HepG2 (cell line): ENCODE results near the gene JOSD1. TPM values are rescaled to one million over a fixed set of nuclear protein-coding genes. Genes with fewer than 3 reads are reported as not detected.

Experiments
- CTCF ChIP-seq: sonication (generic); formaldehyde crosslinking; IDR thresholded peaks from 2 replicates; pipeline ENCODE4 v1.5.0; 2020; ENCODE audit warnings: mild to moderate bottlenecking, missing genetic modification reagents, moderate library complexity
- E2F5 ChIP-seq: sonication (generic); formaldehyde crosslinking; conservative IDR thresholded peaks from 2 replicates; pipeline ENCODE4 v1.4.0; 2020; ENCODE audit warnings: missing genetic modification reagents
- HMGXB3 ChIP-seq: sonication (generic); formaldehyde crosslinking; IDR thresholded peaks from 2 replicates; pipeline ENCODE4 v1.4.0; 2020; ENCODE audit warnings: missing genetic modification reagents, borderline replicate concordance
- MED13 ChIP-seq: sonication (generic); formaldehyde crosslinking; IDR thresholded peaks from 2 replicates; pipeline ENCODE4 v1.5.0; 2020; ENCODE audit warnings: missing genetic modification reagents
- NCOA1 ChIP-seq: sonication (generic); formaldehyde crosslinking; IDR thresholded peaks from 2 replicates; pipeline ENCODE4 v1.9.0; 2021; ENCODE audit warnings: missing genetic modification reagents
- NCOR1 ChIP-seq: fragments of 200-600 bp; sonication (generic); IDR thresholded peaks from 2 replicates; pipeline ENCODE4 v1.7.0; 2017; ENCODE audit warnings: antibody characterized with exemption, low read length, borderline replicate concordance
- PCBP2 ChIP-seq: fragments of 200-400 bp; formaldehyde crosslinking; optimal IDR thresholded peaks from 2 replicates; pipeline ENCODE3; 2018; ENCODE audit warnings: low read length, low read depth; ENCODE audit not compliant: poor library complexity, severe bottlenecking
- SAFB2 ChIP-seq: sonication (generic); formaldehyde crosslinking; IDR thresholded peaks from 2 replicates; pipeline ENCODE4 v1.5.1; 2020; ENCODE audit warnings: missing genetic modification reagents, low read depth, mild to moderate bottlenecking, borderline replicate concordance
- SIN3A ChIP-seq: IDR thresholded peaks from 2 replicates; pipeline ENCODE4 v1.6.1; 2011; ENCODE audit warnings: low read depth, mild to moderate bottlenecking, control low read depth, low read length, borderline replicate concordance
- SMARCE1 ChIP-seq: fragments of 450-650 bp; IDR thresholded peaks from 2 replicates; pipeline ENCODE4 v1.6.1; 2017; ENCODE audit warnings: borderline replicate concordance
- SOX13 ChIP-seq, 3 experiments: fragments of 450-650 bp in 1 of 3; sonication (generic) in 1 of 3; formaldehyde crosslinking in 1 of 3; IDR thresholded peaks in 2 of 3; conservative IDR thresholded peaks in 1 of 3; 2 replicates each; pipeline versions ENCODE4 v1.5.0 to v1.6.1; 2016 to 2020; ENCODE audit warnings: antibody characterized with exemption in 1 of 3, mild to moderate bottlenecking in 1 of 3, missing compliant biosample characterization in 1 of 3, missing genetic modification reagents in 1 of 3, moderate library complexity in 1 of 3
- THAP9 ChIP-seq: sonication (generic); formaldehyde crosslinking; IDR thresholded peaks from 2 replicates; pipeline ENCODE4; 2020; ENCODE audit warnings: missing genetic modification reagents, mild to moderate bottlenecking, borderline replicate concordance
- ZFP82 ChIP-seq: sonication (generic); formaldehyde crosslinking; IDR thresholded peaks from 2 replicates; pipeline ENCODE4 v1.5.1; 2020; ENCODE audit warnings: mild to moderate bottlenecking, missing genetic modification reagents, borderline replicate concordance
- ZNF10 ChIP-seq: sonication (generic); formaldehyde crosslinking; IDR thresholded peaks from 2 replicates; pipeline ENCODE4 v1.4.0; 2020; ENCODE audit warnings: mild to moderate bottlenecking, low read depth, missing genetic modification reagents, borderline replicate concordance
- ZNF17 ChIP-seq: sonication (generic); formaldehyde crosslinking; IDR thresholded peaks from 2 replicates; pipeline ENCODE4 v1.5.0; 2020; ENCODE audit warnings: mild to moderate bottlenecking, missing genetic modification reagents
- ZNF510 ChIP-seq: sonication (generic); formaldehyde crosslinking; IDR thresholded peaks from 2 replicates; pipeline ENCODE4 v1.4.0; 2020; ENCODE audit warnings: low read depth, mild to moderate bottlenecking, missing genetic modification reagents
- ZNF577 ChIP-seq: sonication (generic); formaldehyde crosslinking; IDR thresholded peaks from 2 replicates; pipeline ENCODE4 v1.4.0; 2020; ENCODE audit warnings: mild to moderate bottlenecking, low read depth, missing genetic modification reagents, borderline replicate concordance
- polyA plus RNA-seq, 8 experiments: library from polyadenylated mRNA; depleted of rRNA in 3 of 8; stranded (reverse) in 7 of 8; unstranded in 1 of 8; fragments of >200 nt; fragmentation: Illumina TruSeq in 4 of 8; extraction: Trizol in 4 of 8; gene quantifications; 2 replicates each; pipeline versions ENCODE4 v1.2.1 to v1.2.3, GENCODE V29; 2011 to 2016; ENCODE audit warnings: low read depth in 4 of 8, missing spikeins in 1 of 8, mixed read lengths in 1 of 8; ENCODE audit not compliant: insufficient read depth in 1 of 8
- total RNA-seq, 5 experiments: library from RNA; depleted of rRNA; stranded (reverse); fragments of >200 nt; fragmentation: Illumina TruSeq; extraction: Trizol; gene quantifications; 2 replicates each; pipeline ENCODE4 v1.2.3, GENCODE V29; 2016; ENCODE audit warnings: low read depth in 1 of 5

The JOSD1 gene
- total and polyA plus RNA-seq, 2 of the 13 experiments (the other 11 are each of a cell fraction or from before 2014, with no cell fraction given): 31.7 to 38.4 TPM

- TF ChIP-seq CTCF (peak; percentile 97), SOX13 (IDR thresholded peaks at IDR 0.05) (no peak), SOX13 (CRISPR knock-in tag; conservative IDR thresholded peaks at IDR 0.05 in 1 of 2, IDR thresholded peaks at IDR 0.05 in 1 of 2) (peak in 1 of 2 experiments; percentile 69; a peak in 2 of 4 replicates), HMGXB3 (CRISPR knock-in tag) (peak; percentile 92), THAP9 (CRISPR knock-in tag) (peak; percentile 95), NCOA1 (CRISPR knock-in tag) (peak; percentile 91), SMARCE1 (no peak), SIN3A (0 out of 2 replicates have a peak, but pooled peaks have one; percentile 81), SAFB2 (CRISPR knock-in tag) (0 out of 2 replicates have a peak, but pooled peaks have one; percentile 61), ZNF10 (CRISPR knock-in tag) (no peak), ZNF17 (no peak), ZFP82 (no peak), PCBP2 (no peak), ZNF577 (CRISPR knock-in tag) (no peak), NCOR1 (no peak), E2F5 (CRISPR knock-in tag) (peak; percentile 82), MED13 (CRISPR knock-in tag) (peak; percentile 82), ZNF510 (CRISPR knock-in tag) (0 out of 2 replicates have a peak, but pooled peaks have one; percentile 68)
These were observed 19.0 kb downstream of the JOSD1 start, which contains the start of gene TOMM22 (continued) for GRCh38 chr22:38681582-38682335.
